Left cardiac atrium (tissue), 4 donors: ENCODE results near the gene JPT1. TPM values are rescaled to one million over a fixed set of nuclear protein-coding genes. Genes with fewer than 3 reads are reported as not detected.
A peak's percentile ranks its signal among the peaks of the same experiment; 100 is the strongest.
"Not testable (repeated sequence)": the region's sequence is repeated elsewhere in the genome, so short reads cannot be mapped to it uniquely, and the experiment has no call there.

Experiments used
- ATAC-seq, 2 donors: fragments of 200-7000 bp; cut with Tn5 transposase; one replicate each; pipeline ENCODE4 v1.9.1; 2020; ENCODE audit warnings: mild to moderate bottlenecking in 2 of 2, moderate library complexity in 2 of 2
- DNase-seq: peaks from one replicate; pipeline ENCODE4 v3.0.0-alpha.2; 2020
- intact Hi-C, 2 donors: fragments of 100-400 bp; cut with DNase I; formaldehyde crosslinking; loops; one replicate each; pipeline versions ENCODE4 v1.14.1 to v1.15.1; 2022 to 2023
- long read RNA-seq: library from polyadenylated mRNA; unstranded; transcript quantifications from one replicate; pipeline ENCODE4 v2.0.0, GENCODE V29; 2021
- total RNA-seq, 2 donors: library from RNA; stranded (reverse); fragmentation: NEBNext Ultra II Directional; extraction: Animal tissue kit (Norgen Biotek cat#: 25700); gene quantifications; one replicate each; pipeline ENCODE4 v1.2.1, GENCODE V29; 2021
- donor health status: DM: no; HTN: yes; CAD: no.
- donor health status: DM: no; HTN: yes; CAD: no; lungs with severe emphysema.
- donor health status: DM: yes; HTN: yes; CAD: no.
- donor health status: Dilated cardiomyopathy.

The JPT1 gene, protein sequence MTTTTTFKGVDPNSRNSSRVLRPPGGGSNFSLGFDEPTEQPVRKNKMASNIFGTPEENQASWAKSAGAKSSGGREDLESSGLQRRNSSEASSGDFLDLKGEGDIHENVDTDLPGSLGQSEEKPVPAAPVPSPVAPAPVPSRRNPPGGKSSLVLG
- total RNA-seq, result 10 to 100 TPM; 16.4 to 19.7 TPM
- long read RNA-seq, partial matches to known transcripts, result 0 of 1 reads
- long read RNA-seq, other reads (novel, unspliced or antisense), result 1 of 1 reads

DNA sequence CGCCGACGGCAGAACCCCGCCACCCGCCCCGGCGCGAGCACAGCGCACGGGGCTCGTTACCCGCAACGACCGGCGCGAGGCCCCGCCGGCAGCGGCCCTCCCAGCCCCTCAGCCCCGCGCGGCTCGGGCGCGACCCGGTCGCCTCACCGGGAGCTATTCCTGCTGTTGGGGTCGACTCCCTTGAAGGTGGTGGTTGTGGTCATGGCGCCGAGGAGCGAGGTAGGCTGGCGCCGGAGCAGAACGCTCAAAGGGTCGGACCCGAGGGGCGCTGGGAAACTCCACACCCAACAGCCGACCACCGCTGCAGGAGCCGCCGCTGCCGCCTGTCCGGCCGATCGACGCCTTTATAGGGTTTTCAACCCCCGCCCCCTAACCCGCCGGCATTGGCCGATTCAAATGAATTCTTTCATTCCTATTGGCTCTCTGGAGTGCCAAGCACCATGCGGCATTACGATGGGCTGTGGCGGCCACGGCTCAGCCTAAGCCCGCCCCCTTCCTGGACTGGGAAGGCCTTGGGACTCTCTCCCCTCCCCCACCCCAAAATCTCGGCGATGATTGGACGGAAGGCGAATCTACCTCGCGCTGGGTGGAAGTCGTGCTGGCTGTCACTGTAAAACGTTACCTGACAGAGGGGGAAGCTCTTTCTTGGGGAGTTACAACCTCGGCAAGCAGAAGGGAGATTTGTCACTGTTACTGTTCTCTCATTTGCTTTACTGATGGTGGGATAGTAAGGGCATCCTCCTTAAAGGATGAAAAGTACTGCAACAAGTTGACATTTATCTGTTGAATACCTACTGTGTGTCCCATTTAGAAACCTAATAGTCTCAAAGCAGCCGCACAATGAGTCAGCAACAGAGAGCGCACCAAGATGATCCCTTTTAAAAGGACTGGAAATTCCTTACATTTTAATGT is at the start of gene JPT1:
TSS of gene JPT1 (minus strand) at position 318 of the 912 bp plus-strand sequence. CDS start at position 203, 115 bp downstream.
- DNase-seq, result peak; percentile 99
- peak; percentile 100 for ATAC-seq
- intact Hi-C loops, result no loop called here

DNA sequence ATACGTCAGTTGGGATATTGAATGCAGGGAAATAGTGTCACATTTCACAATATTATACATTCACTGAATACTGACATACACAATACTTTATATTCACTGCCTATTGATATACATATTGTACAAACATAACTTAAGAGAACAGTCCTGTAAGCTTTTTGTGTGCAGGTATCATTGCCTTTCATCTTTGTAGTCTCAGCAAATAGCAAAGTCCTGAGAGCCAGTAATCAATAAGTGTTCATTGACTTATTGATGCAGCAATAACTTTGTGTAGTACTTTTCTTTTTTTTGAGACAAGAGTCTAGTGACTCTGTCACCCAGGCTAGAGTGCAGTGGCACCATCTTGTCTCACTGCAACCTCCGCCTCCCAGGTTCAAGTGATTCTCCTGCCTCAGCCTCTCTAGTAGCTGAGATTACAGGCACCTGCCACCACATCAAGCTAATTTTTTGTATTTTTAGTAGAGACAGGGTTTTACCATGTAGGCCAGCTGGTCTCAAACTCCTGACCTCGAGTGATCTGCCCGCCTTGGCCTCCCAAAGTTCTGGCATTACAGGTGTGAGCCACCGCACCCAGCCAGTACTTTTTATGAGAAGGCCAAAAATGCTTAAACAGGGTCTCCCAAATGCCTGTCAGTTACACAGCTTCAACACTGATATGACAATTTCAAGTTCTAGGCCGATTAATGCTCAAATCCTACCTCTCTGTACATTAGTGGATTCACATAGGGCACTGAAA is 45.7 kb upstream of the JPT1 start:
- intact Hi-C loops, result loop anchor here (2.0 to 10.0 kb wide), 3 partner anchors 85 to 238 kb away; no protein-coding TSS in a partner anchor
- no peak for ATAC-seq
- no peak for DNase-seq

DNA sequence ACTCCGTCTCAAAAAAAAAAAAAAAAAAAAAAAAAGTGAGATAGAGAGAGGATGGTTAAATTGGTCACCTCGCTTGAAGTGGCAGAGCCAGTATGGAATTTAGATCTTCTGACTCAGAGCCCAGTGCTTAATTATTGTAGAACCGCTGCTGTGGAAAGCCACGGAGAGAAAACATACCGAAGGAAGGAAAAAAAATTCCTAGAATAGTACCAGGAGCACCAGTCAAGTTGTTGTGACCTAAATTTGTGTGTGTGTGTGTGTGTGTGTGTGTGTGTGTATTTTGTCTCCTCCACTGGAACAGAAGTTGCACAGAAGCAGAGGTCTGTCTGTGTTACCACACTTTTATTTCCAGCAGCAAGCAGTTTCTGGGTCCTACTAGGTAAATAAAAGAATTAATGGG is 40.6 kb upstream of the JPT1 start:
- ATAC-seq (no peak), DNase-seq (no peak)
- intact Hi-C loops, result no loop called here

DNA sequence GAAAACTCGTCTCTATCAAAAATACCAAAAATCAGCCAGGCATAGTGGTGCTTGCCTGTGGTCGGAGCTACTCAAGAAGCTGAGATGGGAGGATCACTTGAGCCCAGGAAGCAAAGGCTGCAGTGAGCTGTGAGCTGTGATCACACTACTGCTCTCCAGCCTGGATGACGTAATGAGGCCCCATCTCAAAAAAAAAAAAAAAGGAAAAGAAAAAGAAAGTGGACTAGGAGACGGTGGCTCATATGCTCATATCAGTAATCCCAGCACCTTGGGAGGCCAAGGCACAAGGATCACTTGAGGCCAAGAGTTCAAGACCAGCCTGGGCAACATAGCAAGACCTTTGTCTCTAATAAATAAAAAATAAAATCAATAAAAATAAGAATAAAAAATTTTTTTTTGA is 37.3 kb upstream of the JPT1 start:
- no peak for ATAC-seq
- no peak for DNase-seq
- intact Hi-C loops, result no loop called here

DNA sequence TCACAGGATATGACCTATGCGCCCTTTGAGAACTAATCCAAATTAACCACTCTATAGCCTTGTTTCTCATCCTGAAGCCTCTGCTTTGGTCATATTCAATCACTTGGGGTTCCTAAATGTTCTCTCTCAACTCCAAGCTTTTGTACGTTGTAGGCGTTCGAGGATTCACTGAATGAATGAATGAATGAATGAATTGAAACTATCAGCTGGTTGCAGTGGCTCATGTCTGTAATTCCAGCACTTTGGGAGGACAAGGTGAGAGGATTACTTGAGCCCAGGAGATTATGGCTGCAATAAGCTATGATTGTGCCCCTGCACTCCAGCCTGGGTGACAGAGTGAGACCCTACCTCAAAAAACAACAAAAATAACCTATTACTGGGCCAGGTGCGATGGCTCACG is 34.3 kb upstream of the JPT1 start:
- ATAC-seq (no peak), DNase-seq (no peak)
- intact Hi-C loops, result no loop called here

DNA sequence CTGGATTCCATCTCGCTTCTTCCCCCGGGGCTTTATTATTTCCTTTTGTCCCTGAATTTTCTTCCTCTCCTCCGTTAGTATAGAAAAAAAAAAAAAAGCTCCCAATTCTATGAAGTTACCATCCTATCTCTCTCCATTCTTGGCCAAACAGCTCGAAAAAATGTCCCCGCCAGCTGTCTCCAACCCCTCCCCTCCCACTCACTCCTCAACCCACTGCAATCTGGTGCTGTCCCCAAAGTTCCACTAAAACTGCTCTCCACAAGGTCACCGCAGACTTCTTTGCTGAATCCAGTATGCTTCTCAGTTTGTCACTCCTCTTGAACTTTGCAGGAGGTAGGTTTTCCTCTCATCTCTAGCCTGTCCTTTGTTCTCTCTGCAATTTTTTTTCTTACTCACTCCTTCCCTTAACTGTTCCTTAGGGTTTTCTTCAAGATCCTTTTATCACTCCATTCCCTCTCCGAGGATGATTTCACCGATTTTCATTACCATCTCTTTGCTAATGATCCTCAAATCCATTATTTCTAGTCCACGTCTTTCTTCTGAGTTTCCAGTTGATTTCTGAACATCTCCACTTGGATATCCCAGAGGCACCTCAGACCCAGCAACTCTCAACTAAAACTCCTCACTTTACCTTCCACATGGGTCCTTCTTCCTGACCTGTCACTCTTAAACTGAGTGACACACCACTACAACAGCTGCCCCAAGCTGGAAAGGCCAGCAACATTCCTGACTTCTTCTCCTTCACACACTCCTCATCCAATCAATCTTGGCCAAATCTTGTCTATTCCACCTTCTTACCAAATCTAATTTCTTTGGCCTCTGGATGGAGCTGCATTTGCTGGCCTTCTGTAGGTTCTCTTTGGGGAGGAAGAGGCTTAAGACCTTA is 29.9 kb upstream of the JPT1 start:
- ATAC-seq (no peak), DNase-seq (no peak)
- intact Hi-C loops, result no loop called here

DNA sequence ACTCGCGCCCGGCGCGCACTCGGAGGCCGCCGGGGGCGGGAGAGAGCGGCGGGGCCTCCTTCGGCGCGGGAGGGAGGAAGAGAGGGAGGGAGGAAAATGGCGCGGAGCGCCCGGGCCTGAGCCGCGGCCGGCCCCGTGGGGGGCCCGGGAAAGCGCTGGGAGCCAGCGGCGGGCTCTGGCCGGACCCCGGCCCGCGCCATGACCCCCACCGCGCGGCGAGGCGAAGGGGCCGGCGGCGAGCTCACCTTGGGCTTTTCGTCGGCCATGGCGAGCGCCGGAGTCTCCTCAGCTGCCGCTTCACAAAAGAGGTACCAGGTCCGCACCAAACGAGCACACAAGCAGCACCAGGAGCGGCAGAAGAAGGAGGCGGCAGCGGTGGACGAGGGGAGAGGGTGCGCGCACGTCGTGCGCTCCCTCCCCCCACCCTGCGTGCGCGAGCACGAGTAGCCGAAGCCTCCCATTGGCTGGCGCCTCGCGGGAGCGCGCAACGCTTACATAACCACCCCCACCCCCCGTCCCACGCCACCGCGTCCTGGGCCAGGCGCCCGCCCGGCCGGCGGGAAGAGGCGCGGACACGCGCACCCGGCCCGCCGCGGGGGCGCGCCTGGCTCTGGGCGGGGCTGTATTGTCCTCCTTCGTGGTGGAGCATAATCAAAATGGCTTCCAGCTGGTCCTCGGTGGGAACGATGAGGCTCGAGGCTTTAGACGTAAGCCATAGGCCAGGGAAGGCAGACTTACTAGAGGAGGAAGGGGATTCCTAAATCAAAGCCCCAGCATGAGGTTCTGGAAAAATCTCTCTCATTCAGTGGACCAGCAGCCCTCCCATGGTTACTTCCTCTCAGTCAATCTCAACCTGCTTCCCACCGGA is 28.5 kb upstream of the JPT1 start, which contains the start of gene SUMO2:
TSS of gene SUMO2 (minus strand) at position 391 of the 868 bp plus-strand sequence. CDS start at position 266, 125 bp downstream.
- intact Hi-C loops, result no loop called here
- ATAC-seq (peak; percentile 95 to 96), DNase-seq (peak; percentile 95)

DNA sequence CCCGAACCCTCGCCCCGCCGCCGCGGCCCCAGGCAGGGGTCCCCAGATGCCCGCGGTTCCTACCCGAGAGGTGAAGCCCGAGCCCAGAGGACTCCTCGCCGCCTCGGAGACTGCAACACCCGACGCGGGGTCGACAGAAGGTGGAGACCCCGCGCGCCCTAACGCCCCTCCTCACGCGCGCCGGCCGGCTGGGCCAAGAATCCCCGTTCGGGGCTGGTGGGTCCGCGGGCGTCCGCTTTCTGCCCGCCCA is 27.9 kb upstream of the JPT1 start:
- no peak for DNase-seq
- ATAC-seq, result no peak
- intact Hi-C loops, result no loop called here

DNA sequence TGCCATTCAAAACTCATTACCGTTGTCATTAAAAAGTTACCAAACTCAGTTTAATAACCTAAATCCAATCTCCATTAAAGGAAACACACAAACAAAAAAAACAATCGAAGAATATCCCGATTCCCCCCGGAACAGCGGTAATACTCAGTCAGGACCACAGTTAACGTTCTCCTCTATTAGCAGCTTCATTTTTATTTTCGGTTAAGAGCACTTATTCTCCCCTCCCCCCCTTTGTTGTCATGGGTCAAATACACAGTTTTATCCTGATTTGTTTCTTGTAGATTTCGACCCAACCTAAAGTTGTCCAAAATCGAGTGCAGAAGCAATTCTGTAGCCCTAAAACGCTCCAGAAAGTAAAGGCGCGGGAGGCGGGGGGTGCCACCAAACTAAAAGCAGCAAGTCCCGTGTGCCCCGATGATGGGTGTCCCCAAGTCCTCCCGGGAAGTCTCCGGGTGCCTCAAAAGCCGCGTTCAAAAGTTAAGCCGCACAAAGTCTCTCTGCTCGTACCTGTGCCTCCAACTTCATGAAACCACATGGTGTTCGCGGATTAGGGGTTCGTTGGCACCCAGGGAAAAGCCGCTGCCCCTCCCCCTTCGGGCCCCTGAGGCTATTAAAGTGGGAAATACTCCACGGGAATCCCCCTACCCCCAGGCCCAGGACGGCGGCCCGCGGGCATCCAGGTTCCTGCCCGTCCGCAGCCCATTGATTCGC is 27.5 kb upstream of the JPT1 start:
- intact Hi-C loops, result no loop called here
- peak in 1 of 2 donors; percentile 3 for ATAC-seq
- DNase-seq, result no peak

DNA sequence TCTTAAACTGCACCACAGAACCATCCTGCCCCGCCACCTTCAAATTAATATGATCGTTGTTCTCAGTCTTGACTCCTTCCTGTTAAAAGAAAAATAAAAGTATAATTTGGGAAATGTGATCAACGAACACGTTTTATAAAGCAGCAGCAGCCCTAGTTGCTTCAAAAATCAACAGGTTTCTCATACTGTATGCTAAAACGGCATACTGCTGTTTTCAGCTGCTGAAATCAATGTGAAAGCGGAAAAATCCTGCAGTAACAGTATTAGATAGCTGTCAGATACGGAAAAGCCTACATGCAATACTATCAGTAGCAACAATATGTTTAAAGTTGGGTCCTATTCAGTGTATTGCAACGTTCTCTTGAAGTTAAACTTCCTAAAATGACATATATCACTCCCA is 26.8 kb upstream of the JPT1 start:
- intact Hi-C loops, result no loop called here
- no peak for DNase-seq
- no peak for ATAC-seq

DNA sequence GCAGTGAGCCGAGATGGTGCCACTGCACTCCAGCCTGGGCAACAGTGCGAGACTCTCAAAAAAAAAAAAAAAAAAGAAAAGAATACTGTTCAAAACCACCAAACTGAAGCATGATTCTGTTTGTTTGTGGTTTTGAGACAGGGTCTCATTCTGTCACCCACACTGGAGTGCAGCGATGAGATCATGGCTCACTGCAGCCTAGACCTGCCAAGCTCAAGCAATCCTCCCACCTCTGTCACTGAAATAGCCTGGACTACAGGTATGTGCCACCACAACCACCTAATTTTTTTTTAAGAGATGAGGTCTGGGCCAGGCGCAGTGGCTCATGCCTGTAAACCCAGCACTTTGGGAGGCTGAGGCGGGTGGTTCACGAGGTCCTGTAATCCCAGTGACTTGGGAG is 24.1 kb upstream of the JPT1 start:
- DNase-seq (no peak), ATAC-seq (no peak)
- intact Hi-C loops, result loop anchor here (10.0 kb wide), 2 partner anchors 64 to 114 kb away; no protein-coding TSS in a partner anchor

DNA sequence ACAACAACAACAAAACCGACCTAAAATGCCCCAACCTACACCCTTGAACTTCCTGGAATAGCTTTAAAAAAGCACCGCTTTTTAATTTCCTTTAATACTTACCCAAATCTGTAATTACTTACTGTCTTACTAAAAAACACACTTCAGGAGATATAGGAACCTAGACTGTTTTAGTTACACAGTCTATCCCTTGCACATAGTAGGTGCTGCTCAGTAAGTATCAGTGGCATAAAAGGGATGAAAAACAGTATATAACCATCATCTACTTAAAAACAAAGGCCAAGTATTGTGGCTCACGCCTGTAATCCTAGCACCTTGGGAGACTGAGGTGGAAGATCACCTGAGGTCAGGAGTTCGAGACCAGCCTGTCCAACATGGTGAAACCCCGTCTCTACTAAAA is 22.3 kb upstream of the JPT1 start:
- ATAC-seq (no peak), DNase-seq (no peak)
- intact Hi-C loops, result loop anchor here (10.0 kb wide), 2 partner anchors 62 to 112 kb away; no protein-coding TSS in a partner anchor

DNA sequence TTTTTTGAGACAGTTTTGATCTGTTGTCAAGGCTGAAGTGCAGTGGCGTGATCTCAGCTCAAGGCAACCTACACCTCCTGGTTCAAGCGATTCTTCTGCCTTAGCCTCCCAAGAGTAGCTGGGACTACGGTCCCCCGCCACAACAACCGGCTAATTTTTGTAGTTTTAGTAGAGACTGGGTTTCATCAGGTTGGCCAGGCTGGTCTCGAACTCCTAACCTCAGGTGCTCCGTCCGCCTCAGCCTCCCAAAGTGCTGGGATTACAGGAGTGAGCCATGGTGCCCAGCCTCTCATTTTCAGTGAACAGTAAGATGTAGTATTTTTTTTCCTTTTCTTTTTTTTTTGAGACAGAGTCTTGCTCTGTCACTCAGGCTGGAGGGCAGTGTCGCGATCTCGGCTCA is 20.7 kb upstream of the JPT1 start:
- DNase-seq, result no peak
- intact Hi-C loops, result loop anchor here (10.0 kb wide), 2 partner anchors 60 to 110 kb away; no protein-coding TSS in a partner anchor

DNA sequence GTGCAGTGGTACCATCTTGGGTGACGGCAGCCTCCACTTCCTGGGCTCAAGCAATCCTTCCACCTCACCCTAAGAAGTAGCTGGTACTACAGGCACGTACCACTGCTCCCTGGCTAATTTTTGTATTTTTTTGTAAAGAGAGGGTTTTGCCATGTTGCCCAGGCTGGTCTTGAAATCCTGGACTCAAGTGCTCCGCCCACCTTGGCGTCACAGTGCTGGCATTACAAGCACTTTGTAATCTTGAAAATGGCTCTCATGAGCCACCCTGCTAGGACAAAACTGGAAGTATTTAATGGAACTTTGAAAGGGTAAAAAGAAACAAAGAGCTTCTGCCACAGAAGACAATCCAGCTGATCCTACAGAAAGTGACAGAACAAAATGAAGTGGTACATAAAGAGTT is 19.2 kb upstream of the JPT1 start:
- DNase-seq (no peak), ATAC-seq (no peak)
- intact Hi-C loops, result loop anchor here (10.0 kb wide), 2 partner anchors 59 to 109 kb away; no protein-coding TSS in a partner anchor

More for the DNA sequence above, 20.7 kb upstream of the JPT1 start:
- no peak for ATAC-seq

DNA sequence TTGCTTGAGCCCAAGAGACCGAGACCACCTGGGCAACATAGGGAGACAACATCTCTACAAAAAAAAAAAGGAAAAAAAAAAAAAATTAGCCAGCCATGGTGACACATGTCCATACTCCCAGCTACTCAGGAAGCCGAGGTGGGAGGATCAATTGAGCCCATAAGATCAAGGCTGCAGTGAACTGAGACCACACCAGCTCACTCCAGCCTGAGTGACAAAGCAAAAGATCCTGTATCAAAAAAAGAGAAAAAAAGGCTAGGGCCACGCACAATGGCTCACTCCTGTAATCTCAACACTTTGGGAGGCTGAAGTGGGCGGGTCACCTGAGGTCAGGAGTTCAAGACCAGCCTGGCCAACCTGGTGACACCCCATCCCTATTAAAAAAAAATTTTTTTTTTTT is 14.7 kb upstream of the JPT1 start:
- intact Hi-C loops, result no loop called here
- ATAC-seq (no peak), DNase-seq (no peak)

DNA sequence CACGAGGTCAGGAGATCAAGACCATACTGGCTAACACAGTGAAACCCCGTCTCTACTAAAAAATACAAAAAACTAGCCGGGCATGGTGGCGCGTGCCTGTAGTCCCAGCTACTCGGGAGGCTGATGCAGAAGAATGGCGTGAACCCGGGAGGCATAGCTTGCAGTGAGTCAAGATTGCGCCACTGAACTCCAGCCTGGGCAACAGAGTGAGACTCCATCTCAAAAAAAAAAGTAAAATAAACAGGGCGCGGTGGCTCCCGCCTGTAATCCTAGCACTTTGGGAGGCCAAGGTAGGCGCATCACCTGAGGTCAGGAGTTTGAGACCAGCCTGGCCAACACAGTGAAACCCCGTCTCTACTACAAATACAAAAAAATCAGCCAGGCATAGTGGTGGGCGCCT is 10.3 kb upstream of the JPT1 start:
- DNase-seq, intact Hi-C loops, ATAC-seq: not testable (repeated sequence)

DNA sequence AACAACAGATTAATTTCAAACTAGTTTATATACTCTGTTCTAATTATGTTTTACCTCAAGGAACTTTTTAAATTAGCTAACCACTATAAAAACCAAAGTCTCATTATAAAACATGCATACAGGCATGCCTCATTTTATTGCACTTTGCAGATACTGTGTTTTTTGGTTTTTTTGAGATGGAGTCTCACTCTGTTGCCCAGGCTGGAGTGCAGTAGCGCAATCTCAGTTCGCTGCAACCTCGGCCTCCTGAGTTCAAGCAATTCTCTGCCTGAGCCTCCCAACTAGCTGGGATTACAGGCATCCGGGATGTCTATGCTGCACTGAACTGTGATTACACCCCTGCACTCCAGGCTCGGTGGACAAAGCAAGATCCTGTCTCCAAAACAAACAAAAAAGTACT is 8.8 kb upstream of the JPT1 start:
- intact Hi-C loops, result no loop called here
- no peak for DNase-seq

More for the DNA sequence above, 8.8 kb upstream of the JPT1 start:
- ATAC-seq, result no peak
